Measurements from ENCODE around the gene DBX1. TPM values are rescaled to one million over a fixed set of nuclear protein-coding genes. Genes with fewer than 3 reads are reported as not detected.

DBX1 gene
- total and polyA plus RNA-seq, 2 of the 13 experiments (the other 11 are each of a cell fraction or from before 2014, with no cell fraction given), result not detected

DNA sequence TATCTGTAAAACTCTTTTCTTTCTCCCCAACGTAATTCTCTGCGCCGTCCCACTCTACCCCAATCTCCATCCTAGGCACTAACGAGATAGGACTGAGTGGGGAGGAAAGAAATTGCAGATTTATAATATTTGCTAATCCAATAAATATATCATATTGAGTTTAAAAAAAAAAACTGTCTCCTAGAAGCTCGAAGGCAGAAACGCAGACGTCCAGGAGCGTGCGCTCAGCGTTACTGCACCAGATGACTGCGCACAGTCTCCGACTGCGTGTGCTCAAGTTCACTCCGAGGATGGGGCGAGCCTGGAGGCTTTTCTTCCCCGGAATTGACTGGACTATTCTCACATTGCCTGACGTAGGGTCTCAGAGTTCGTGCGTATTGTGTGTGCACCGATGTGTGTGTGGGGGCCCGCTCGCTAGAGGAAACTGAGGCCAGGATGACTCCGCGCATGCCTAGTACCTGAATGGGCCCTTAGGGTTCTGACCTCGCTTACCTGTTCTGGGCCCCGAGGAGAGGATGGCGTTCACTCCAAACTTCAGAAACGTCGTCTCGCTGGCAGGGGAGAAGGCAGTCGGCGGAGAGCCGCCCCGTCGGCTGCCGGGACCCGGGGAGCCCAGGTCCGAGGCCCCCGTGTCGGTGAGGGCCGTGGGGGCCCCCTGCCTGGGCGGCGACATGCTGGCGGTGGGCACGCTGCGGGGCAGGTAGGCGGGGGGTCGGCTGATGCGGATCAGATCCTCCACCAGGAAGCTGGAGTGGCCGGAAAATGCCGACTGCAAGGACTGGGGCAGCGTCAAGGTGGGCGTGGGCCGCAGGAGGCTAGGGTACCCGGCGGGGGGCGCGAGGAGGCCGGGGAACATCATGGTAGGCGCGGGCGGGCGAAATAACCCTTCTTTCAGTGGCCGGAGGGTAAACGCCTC, 551 bp downstream of the DBX1 start:
- Histone ChIP-seq H3K79me2 (ENCODE audit: insufficient read depth, low read length) (no peaks in the 10 kb centered on the region), H3K9ac (ENCODE audit: insufficient read depth, low read depth, low read length) (no peak overlapping the region), H3K27me3 (ENCODE audit: control insufficient read depth in 1 of 2, insufficient read depth in 2 of 2, low read length in 2 of 2) (peaks cover 12 to 88% of the 10 kb centered on the region in 2 experiments), H3K4me3 (replicated peaks in 1 of 3; ENCODE audit: insufficient read depth in 1 of 3, low read depth in 2 of 3, low read length in 3 of 3) (no peak overlapping the region), H3K4me2 (ENCODE audit: low read depth, low read length) (no peak overlapping the region), H3K36me3 (replicated peaks in 1 of 2; ENCODE audit: control insufficient read depth in 1 of 2, insufficient read depth in 2 of 2, low read length in 2 of 2) (no peaks in the 10 kb centered on the region), H3K4me1 (ENCODE audit: insufficient read depth, low read length) (no peaks in the 10 kb centered on the region), H4K20me1 (ENCODE audit: insufficient read depth, low read length) (no peaks in the 10 kb centered on the region), H3K27ac (ENCODE audit: extremely low read length, insufficient read depth, low read length) (no peak overlapping the region), H2AFZ (ENCODE audit: low read length) (no peak overlapping the region), H3K9me3 (ENCODE audit: low read length) (no peaks in the 10 kb centered on the region)
- BruUV-seq (replicated peaks), result no TSS peak
- in situ Hi-C loops (cut with HindIII; ENCODE audit: extremely low pct_ligation_motif_present, low pct_unique_long_range_greater_than_20kb), result no loop called here
- DNase-seq (ENCODE audit: low spot score), result no peak
- no peak for ATAC-seq
- 44% methylated on average over 30 of the region's 65 CpGs for WGBS (ENCODE audit: low lambda C conversion rate)
- intact Hi-C loops (cut with micrococcal nuclease; ENCODE audit: unreplicated experiment), result no loop called here
- TF ChIP-seq AGO1 (IDR thresholded peaks at IDR 0.05; ENCODE audit: low read depth, low read length, poor library complexity, severe bottlenecking) (no peak), ZFP82 (CRISPR knock-in tag; IDR thresholded peaks at IDR 0.05; ENCODE audit: borderline replicate concordance) (no peak), MEIS2 (CRISPR knock-in tag; IDR thresholded peaks at IDR 0.05) (no peak), PHF8 (CRISPR knock-in tag; IDR thresholded peaks at IDR 0.05) (no peak), SP5 (CRISPR knock-in tag; IDR thresholded peaks at IDR 0.05; ENCODE audit: borderline replicate concordance, low read depth) (no peak), ZNF768 (CRISPR knock-in tag; IDR thresholded peaks at IDR 0.05) (no peak), ZNF354B (CRISPR knock-in tag; IDR thresholded peaks at IDR 0.05) (no peak), NR2C2 (CRISPR knock-in tag; IDR thresholded peaks at IDR 0.05; ENCODE audit: borderline replicate concordance) (no peak), NFKB2 (CRISPR knock-in tag; IDR thresholded peaks at IDR 0.05; ENCODE audit: borderline replicate concordance) (no peak), ZNF616 (CRISPR knock-in tag; IDR thresholded peaks at IDR 0.05; ENCODE audit: low read depth) (no peak), ZEB1 (IDR thresholded peaks at IDR 0.05; ENCODE audit: insufficient replicate concordance, low read depth) (no peak), ATAD3A (CRISPR knock-in tag; IDR thresholded peaks at IDR 0.05) (no peak), PRMT3 (CRISPR knock-in tag; IDR thresholded peaks at IDR 0.05; ENCODE audit: borderline replicate concordance, low read depth) (no peak), NONO (IDR thresholded peaks at IDR 0.05) (no peak), NONO (CRISPR knock-in tag; conservative IDR thresholded peaks at IDR 0.05) (no peak)
- TF ChIP-seq, protein P1, sequence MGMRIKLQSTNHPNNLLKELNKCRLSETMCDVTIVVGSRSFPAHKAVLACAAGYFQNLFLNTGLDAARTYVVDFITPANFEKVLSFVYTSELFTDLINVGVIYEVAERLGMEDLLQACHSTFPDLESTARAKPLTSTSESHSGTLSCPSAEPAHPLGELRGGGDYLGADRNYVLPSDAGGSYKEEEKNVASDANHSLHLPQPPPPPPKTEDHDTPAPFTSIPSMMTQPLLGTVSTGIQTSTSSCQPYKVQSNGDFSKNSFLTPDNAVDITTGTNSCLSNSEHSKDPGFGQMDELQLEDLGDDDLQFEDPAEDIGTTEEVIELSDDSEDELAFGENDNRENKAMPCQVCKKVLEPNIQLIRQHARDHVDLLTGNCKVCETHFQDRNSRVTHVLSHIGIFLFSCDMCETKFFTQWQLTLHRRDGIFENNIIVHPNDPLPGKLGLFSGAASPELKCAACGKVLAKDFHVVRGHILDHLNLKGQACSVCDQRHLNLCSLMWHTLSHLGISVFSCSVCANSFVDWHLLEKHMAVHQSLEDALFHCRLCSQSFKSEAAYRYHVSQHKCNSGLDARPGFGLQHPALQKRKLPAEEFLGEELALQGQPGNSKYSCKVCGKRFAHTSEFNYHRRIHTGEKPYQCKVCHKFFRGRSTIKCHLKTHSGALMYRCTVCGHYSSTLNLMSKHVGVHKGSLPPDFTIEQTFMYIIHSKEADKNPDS (CRISPR knock-in tag; IDR thresholded peaks at IDR 0.05), result no peak
- TF ChIP-seq, protein P2, sequence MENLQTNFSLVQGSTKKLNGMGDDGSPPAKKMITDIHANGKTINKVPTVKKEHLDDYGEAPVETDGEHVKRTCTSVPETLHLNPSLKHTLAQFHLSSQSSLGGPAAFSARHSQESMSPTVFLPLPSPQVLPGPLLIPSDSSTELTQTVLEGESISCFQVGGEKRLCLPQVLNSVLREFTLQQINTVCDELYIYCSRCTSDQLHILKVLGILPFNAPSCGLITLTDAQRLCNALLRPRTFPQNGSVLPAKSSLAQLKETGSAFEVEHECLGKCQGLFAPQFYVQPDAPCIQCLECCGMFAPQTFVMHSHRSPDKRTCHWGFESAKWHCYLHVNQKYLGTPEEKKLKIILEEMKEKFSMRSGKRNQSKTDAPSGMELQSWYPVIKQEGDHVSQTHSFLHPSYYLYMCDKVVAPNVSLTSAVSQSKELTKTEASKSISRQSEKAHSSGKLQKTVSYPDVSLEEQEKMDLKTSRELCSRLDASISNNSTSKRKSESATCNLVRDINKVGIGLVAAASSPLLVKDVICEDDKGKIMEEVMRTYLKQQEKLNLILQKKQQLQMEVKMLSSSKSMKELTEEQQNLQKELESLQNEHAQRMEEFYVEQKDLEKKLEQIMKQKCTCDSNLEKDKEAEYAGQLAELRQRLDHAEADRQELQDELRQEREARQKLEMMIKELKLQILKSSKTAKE (CRISPR knock-in tag; IDR thresholded peaks at IDR 0.05; ENCODE audit: borderline replicate concordance), result no peak
- TF ChIP-seq, protein P3, sequence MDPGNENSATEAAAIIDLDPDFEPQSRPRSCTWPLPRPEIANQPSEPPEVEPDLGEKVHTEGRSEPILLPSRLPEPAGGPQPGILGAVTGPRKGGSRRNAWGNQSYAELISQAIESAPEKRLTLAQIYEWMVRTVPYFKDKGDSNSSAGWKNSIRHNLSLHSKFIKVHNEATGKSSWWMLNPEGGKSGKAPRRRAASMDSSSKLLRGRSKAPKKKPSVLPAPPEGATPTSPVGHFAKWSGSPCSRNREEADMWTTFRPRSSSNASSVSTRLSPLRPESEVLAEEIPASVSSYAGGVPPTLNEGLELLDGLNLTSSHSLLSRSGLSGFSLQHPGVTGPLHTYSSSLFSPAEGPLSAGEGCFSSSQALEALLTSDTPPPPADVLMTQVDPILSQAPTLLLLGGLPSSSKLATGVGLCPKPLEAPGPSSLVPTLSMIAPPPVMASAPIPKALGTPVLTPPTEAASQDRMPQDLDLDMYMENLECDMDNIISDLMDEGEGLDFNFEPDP (CRISPR knock-in tag; conservative IDR thresholded peaks at IDR 0.05), result no peak
- CTCF ChIA-PET (ENCODE audit: low intra/inter-chr PET ratio, low total read pairs), result no interaction called here
- FAIRE-seq, result no peak
- POLR2A ChIA-PET, result no interaction called here

All from HepG2 (cell line).